ENCODE data around the gene KMT2C. TPM values are rescaled to one million over a fixed set of nuclear protein-coding genes. Genes with fewer than 3 reads are reported as not detected.

KMT2C gene
- total and polyA plus RNA-seq, 7 donors = 5.8 to 82.3 (median 45.7) TPM

GRCh38 chr7:152121432-152121831 is 314.4 kb downstream of the KMT2C start:
- H3K27me3 ChIP-seq (ENCODE audit: insufficient read depth in 3 of 3, low read length in 2 of 3) = no peaks in the 10 kb centered on the region
- H3K27ac ChIP-seq = no peak overlapping the region
- no peak overlapping the region for H3K4me3 ChIP-seq
- H3K36me3 ChIP-seq (ENCODE audit: insufficient read depth in 1 of 2, low read depth in 1 of 2) = peaks cover 5 to 97% of the 10 kb centered on the region in 2 donors
- TF ChIP-seq CTCF (IDR thresholded peaks at IDR 0.05) = no peak
- 94 to 96% (median 94%) methylated on average over 9 of the region's 9 CpGs for WGBS, 3 donors
- no peak for DNase-seq
- ATAC-seq = no peak
- no peaks in the 10 kb centered on the region for H3K9me3 ChIP-seq
- intact Hi-C loops (cut with DNase I) = no loop called here
- no peaks in the 10 kb centered on the region for H3K4me1 ChIP-seq

DNA sequence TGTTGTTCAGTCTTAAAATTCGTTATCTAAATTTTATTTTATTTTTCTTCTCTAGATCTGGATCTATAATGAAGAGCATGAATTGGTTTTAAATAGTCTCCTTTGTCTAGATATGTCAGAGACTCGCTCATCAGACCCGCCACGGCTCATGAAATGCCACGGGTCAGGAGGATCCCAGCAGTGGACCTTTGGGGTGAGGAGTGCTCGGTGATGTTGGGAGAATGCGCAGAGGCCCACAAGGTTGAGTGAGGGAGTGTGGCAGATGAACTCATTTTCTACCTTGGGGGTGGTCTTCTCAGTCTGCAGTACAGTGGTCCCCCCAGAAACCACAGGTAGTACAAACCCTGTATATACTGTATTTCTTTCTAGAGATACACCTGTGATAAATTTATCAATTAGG is 315.0 kb downstream of the KMT2C start:
- no peak for ATAC-seq
- WGBS, 3 donors = 97 to 98% (median 98%) methylated on average over 7 of the region's 7 CpGs
- intact Hi-C loops (cut with DNase I) = no loop called here
- Histone ChIP-seq H3K4me1 (no peaks in the 10 kb centered on the region), H3K36me3 (ENCODE audit: insufficient read depth in 1 of 2, low read depth in 1 of 2) (peaks cover 5 to 100% of the 10 kb centered on the region in 2 donors), H3K9me3 (no peaks in the 10 kb centered on the region), H3K27ac (no peak overlapping the region), H3K4me3 (no peak overlapping the region), H3K27me3 (ENCODE audit: insufficient read depth in 3 of 3, low read length in 2 of 3) (no peaks in the 10 kb centered on the region)
- DNase-seq = no peak
- no peak for TF ChIP-seq CTCF (IDR thresholded peaks at IDR 0.05)

DNA sequence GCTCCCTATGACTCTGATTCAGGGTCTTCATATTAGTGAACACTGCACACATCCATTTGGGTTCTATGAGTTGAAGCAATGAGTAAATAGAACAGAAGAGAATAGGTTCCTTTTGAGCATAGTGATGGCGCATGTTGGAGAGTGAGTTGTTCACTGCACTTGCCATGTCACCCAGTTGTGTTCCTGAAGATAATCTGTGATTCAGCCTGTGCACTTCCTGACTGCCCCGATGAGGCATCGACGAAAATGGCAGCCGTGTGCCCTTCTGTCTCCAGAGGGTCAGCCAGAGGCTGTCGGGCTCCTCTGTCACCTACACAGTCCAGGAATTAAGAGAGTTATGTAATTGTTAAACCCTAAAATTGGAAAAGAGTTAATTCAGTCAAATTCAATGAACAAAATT is 315.6 kb downstream of the KMT2C start:
- 92 to 99% (median 96%) methylated on average over 6 of the region's 6 CpGs for WGBS, 3 donors
- H3K27ac ChIP-seq = no peak overlapping the region
- no peaks in the 10 kb centered on the region for H3K9me3 ChIP-seq
- no peak overlapping the region for H3K4me3 ChIP-seq
- TF ChIP-seq CTCF (IDR thresholded peaks at IDR 0.05) = no peak
- peaks cover 5 to 99% of the 10 kb centered on the region in 2 donors for H3K36me3 ChIP-seq (ENCODE audit: insufficient read depth in 1 of 2, low read depth in 1 of 2)
- intact Hi-C loops (cut with DNase I) = no loop called here
- DNase-seq = no peak
- ATAC-seq = peak in 2 of 4 donors; percentile 44 to 54
- no peaks in the 10 kb centered on the region for H3K4me1 ChIP-seq
- no peaks in the 10 kb centered on the region for H3K27me3 ChIP-seq (ENCODE audit: insufficient read depth in 3 of 3, low read length in 2 of 3)

- no peaks in the 10 kb centered on the region for H3K4me1 ChIP-seq
- H3K27me3 ChIP-seq (ENCODE audit: insufficient read depth in 3 of 3, low read length in 2 of 3) = no peaks in the 10 kb centered on the region
- DNase-seq (no peak), ATAC-seq (no peak)
- intact Hi-C loops (cut with DNase I) = no loop called here
- H3K36me3 ChIP-seq (ENCODE audit: insufficient read depth in 1 of 2, low read depth in 1 of 2) = peaks cover 5 to 91% of the 10 kb centered on the region in 2 donors
- H3K4me3 ChIP-seq = no peak overlapping the region
- WGBS, 3 donors = 88 to 93% (median 90%) methylated on average over 8 of the region's 8 CpGs
- no peak overlapping the region for H3K27ac ChIP-seq
- TF ChIP-seq CTCF (IDR thresholded peaks at IDR 0.05) = no peak
- no peaks in the 10 kb centered on the region for H3K9me3 ChIP-seq
Measured at GRCh38 chr7:152117356-152117755, 318.4 kb downstream of the KMT2C start.

GRCh38 chr7:152115021-152115718 is 320.6 kb downstream of the KMT2C start:
- WGBS, 3 donors = 94 to 96% (median 95%) methylated on average over 9 of the region's 9 CpGs
- H3K4me3 ChIP-seq = no peak overlapping the region
- peaks cover 2 to 84% of the 10 kb centered on the region in 2 donors for H3K36me3 ChIP-seq (ENCODE audit: insufficient read depth in 1 of 2, low read depth in 1 of 2)
- no peaks in the 10 kb centered on the region for H3K4me1 ChIP-seq
- TF ChIP-seq CTCF (IDR thresholded peaks at IDR 0.05) = no peak
- H3K27ac ChIP-seq = no peak overlapping the region
- DNase-seq (no peak), ATAC-seq (no peak)
- no peaks in the 10 kb centered on the region for H3K27me3 ChIP-seq (ENCODE audit: insufficient read depth in 3 of 3, low read length in 2 of 3)
- H3K9me3 ChIP-seq = no peaks in the 10 kb centered on the region
- intact Hi-C loops (cut with DNase I) = no loop called here
